Natural killer cell (primary cell): ENCODE data around the gene GTSF1L. TPM values are rescaled to one million over a fixed set of nuclear protein-coding genes. Genes with fewer than 3 reads are reported as not detected.

Source experiments
- ATAC-seq, 3 donors: fragments of 150-1000 bp in 2 of 3; fragments of 200-7000 bp in 1 of 3; cut with Tn5 transposase; 1 replicate in 1 of 3; 2 replicates in 2 of 3; pipeline ENCODE4 v1.10.0; 2021; ENCODE audit warnings: mild to moderate bottlenecking in 2 of 3, moderate library complexity in 2 of 3
- DNase-seq, 2 donors: peaks; one replicate each; pipeline versions ENCODE4 v3.0.0 to v3.0.0-alpha.2; 2013 to 2021; ENCODE audit warnings: mixed read lengths in 1 of 2
- H3K27ac ChIP-seq: one replicate; pipeline ENCODE4 v1.5.1; 2013; ENCODE audit warnings: mild to moderate bottlenecking, low read length
- H3K27me3 ChIP-seq: one replicate; pipeline ENCODE4 v1.6.1; 2013; ENCODE audit warnings: low read length; ENCODE audit not compliant: control insufficient read depth, insufficient read depth
- H3K36me3 ChIP-seq: one replicate; pipeline ENCODE4 v1.6.1; 2013; ENCODE audit warnings: low read length; ENCODE audit not compliant: control insufficient read depth, insufficient read depth
- H3K4me1 ChIP-seq: one replicate; pipeline ENCODE4 v1.6.1; 2013; ENCODE audit warnings: low read length; ENCODE audit not compliant: control insufficient read depth, insufficient read depth
- H3K4me3 ChIP-seq: one replicate; pipeline ENCODE4 v1.5.1; 2013; ENCODE audit warnings: low read length
- H3K9me3 ChIP-seq: one replicate; pipeline ENCODE4 v1.6.1; 2013; ENCODE audit warnings: low read length; ENCODE audit not compliant: control insufficient read depth, insufficient read depth
- H3K27ac Mint-ChIP-seq, 2 donors: one replicate each; pipeline ENCODE4 v1.8.0; 2022; ENCODE audit warnings: mild to moderate bottlenecking in 2 of 2, mixed read lengths in 2 of 2, moderate library complexity in 1 of 2
- H3K27me3 Mint-ChIP-seq, 2 donors: one replicate each; pipeline ENCODE4 v1.8.0; 2022; ENCODE audit warnings: low read depth in 2 of 2, mixed read lengths in 2 of 2
- H3K36me3 Mint-ChIP-seq: one replicate; pipeline ENCODE4 v1.8.0; 2022; ENCODE audit warnings: mixed read lengths
- H3K4me1 Mint-ChIP-seq, 2 donors: one replicate each; pipeline ENCODE4 v1.8.0; 2022; ENCODE audit warnings: mixed read lengths in 2 of 2
- H3K4me3 Mint-ChIP-seq: one replicate; pipeline ENCODE4 v1.8.0; 2022; ENCODE audit warnings: mild to moderate bottlenecking, moderate library complexity, mixed read lengths
- H3K9me3 Mint-ChIP-seq, 2 donors: one replicate each; pipeline ENCODE4 v1.8.0; 2022; ENCODE audit warnings: mixed read lengths in 2 of 2
- WGBS: methylation state at CpG from one replicate; pipeline ENCODE4 v1.1.7; 2013; ENCODE audit warnings: missing lambda C conversion rate; ENCODE audit not compliant: insufficient coverage; 5-methylcytosine and 5-hydroxymethylcytosine counted together
- intact Hi-C: fragments of 100-400 bp; cut with micrococcal nuclease; formaldehyde crosslinking; loops from one replicate; pipeline ENCODE4 v1.14.2; 2022
- total RNA-seq, 4 donors: library from RNA; stranded (reverse); fragments of 120-200 nt in 1 of 4; gene quantifications; one replicate each; pipeline versions ENCODE4 v1.2.3 to v1.2.4, GENCODE V29; 2013 to 2022
- TF ChIP-seq, protein P1 (sequence below): fragments of 200-600 bp; IDR thresholded peaks from one replicate; pipeline ENCODE4 v1.8.0; 2022; ENCODE audit warnings: antibody characterized with exemption

GTSF1L gene
- total RNA-seq, 3 donors from 2014 or later (not counting 1 experiment from before 2014, with no cell fraction given): not detected

DNA sequence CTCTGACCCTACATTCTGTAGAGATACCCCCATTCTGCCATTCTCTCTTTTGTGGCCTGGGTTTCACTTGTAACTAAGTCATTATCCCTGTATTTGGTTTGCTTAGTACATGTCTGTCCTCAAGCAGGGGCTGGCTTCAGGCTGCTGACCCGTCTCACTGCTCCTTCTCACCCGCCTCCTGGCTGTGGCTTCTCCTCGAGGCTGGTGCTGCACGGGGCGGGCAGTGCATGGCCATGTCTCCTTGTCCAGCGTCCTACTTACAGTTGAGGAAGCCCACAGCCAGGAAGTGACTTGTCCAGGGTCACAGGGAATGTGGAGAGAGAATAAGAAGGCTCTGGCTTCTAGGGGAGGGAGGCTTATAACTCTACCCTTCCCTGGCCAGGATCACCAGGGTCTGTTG, 11.3 kb downstream of the GTSF1L start:
- intact Hi-C loops: no loop called here
- Mint-ChIP-seq H3K4me3 (no peak overlapping the region), H3K27me3 (no peaks in the 10 kb centered on the region), H3K4me1 (no peaks in the 10 kb centered on the region), H3K36me3 (no peaks in the 10 kb centered on the region), H3K9me3 (no peaks in the 10 kb centered on the region), H3K27ac (no peak overlapping the region)
- Histone ChIP-seq H3K36me3 (no peaks in the 10 kb centered on the region), H3K4me3 (no peak overlapping the region), H3K27me3 (no peaks in the 10 kb centered on the region), H3K4me1 (no peaks in the 10 kb centered on the region), H3K27ac (no peak overlapping the region), H3K9me3 (no peaks in the 10 kb centered on the region)
- TF ChIP-seq, protein P1, sequence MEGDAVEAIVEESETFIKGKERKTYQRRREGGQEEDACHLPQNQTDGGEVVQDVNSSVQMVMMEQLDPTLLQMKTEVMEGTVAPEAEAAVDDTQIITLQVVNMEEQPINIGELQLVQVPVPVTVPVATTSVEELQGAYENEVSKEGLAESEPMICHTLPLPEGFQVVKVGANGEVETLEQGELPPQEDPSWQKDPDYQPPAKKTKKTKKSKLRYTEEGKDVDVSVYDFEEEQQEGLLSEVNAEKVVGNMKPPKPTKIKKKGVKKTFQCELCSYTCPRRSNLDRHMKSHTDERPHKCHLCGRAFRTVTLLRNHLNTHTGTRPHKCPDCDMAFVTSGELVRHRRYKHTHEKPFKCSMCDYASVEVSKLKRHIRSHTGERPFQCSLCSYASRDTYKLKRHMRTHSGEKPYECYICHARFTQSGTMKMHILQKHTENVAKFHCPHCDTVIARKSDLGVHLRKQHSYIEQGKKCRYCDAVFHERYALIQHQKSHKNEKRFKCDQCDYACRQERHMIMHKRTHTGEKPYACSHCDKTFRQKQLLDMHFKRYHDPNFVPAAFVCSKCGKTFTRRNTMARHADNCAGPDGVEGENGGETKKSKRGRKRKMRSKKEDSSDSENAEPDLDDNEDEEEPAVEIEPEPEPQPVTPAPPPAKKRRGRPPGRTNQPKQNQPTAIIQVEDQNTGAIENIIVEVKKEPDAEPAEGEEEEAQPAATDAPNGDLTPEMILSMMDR: no peak
- 91% methylated on average over 6 of the region's 6 CpGs for WGBS
- DNase-seq (no peak), ATAC-seq (no peak)

DNA sequence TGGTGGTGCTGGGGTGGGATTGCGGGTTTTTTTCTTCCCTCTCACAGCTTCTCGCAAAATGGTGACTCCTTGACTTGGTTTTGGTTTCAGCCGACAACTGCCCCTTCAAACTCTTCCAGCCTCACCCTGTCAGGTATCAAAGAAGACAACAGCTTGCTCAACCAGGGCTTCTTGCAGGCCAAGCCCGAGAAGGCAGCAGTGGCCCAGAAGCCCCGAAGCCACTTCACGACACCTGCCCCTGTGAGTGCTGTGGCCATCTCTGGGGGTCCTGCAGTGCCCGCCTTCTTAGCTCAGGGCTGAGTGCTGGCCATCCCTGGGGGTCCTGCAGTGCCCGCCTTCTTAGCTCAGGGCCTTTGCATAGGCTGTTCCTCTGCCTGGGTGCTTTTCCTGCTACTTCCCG, 11.8 kb downstream of the GTSF1L start:
- TF ChIP-seq, protein P1: no peak

DNA sequence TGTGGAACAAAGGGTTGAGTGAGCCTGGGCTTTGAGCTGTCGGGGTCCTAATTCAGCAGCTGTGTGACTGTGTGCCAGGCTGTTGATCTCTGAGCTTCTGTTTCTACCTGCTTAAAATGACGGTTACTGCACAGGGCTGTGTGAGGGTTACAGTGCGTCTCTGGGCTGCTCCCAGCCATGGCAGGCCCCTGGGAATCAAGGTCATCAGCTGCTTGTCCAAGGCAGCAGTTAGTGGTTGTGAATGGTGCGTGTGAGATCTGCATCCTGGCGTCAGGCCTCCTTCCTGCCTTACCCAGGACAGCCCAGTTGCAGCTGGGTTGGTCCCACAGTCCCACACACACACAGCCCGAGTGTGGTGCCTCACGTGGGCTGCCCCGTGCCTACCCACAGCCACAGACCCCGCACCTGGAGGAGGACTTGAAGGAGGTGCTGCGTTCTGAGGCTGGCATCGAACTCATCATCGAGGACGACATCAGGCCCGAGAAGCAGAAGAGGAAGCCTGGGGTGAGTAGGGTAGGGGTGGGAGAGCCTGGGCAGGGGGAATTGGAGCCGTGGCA, 15.6 kb downstream of the GTSF1L start:
- Mint-ChIP-seq H3K9me3 (no peaks in the 10 kb centered on the region), H3K27me3 (no peaks in the 10 kb centered on the region), H3K36me3 (no peaks in the 10 kb centered on the region), H3K4me1 (no peaks in the 10 kb centered on the region), H3K4me3 (no peak overlapping the region), H3K27ac (no peak overlapping the region)
- H3K27me3 ChIP-seq: no peaks in the 10 kb centered on the region
- H3K27ac ChIP-seq: no peak overlapping the region
- no peaks in the 10 kb centered on the region for H3K36me3 ChIP-seq
- ATAC-seq (no peak), DNase-seq (no peak)
- TF ChIP-seq, protein P1: no peak
- H3K9me3 ChIP-seq: no peaks in the 10 kb centered on the region
- 76% methylated on average over 15 of the region's 15 CpGs for WGBS
- intact Hi-C loops: no loop called here
- no peaks in the 10 kb centered on the region for H3K4me1 ChIP-seq
- no peak overlapping the region for H3K4me3 ChIP-seq

More for the DNA sequence above, 11.8 kb downstream of the GTSF1L start:
- H3K4me3 Mint-ChIP-seq: no peak overlapping the region
- no peak overlapping the region for H3K27ac Mint-ChIP-seq
- H3K9me3 Mint-ChIP-seq: no peaks in the 10 kb centered on the region
- no peaks in the 10 kb centered on the region for H3K27me3 Mint-ChIP-seq
- Histone ChIP-seq H3K4me3 (no peak overlapping the region), H3K27me3 (no peaks in the 10 kb centered on the region), H3K27ac (no peak overlapping the region), H3K36me3 (no peaks in the 10 kb centered on the region), H3K4me1 (no peaks in the 10 kb centered on the region), H3K9me3 (no peaks in the 10 kb centered on the region)
- intact Hi-C loops: no loop called here
- ATAC-seq (no peak), DNase-seq (no peak)
- no peaks in the 10 kb centered on the region for H3K4me1 Mint-ChIP-seq
- no peaks in the 10 kb centered on the region for H3K36me3 Mint-ChIP-seq
- WGBS: 99% methylated on average over 8 of the region's 9 CpGs

DNA sequence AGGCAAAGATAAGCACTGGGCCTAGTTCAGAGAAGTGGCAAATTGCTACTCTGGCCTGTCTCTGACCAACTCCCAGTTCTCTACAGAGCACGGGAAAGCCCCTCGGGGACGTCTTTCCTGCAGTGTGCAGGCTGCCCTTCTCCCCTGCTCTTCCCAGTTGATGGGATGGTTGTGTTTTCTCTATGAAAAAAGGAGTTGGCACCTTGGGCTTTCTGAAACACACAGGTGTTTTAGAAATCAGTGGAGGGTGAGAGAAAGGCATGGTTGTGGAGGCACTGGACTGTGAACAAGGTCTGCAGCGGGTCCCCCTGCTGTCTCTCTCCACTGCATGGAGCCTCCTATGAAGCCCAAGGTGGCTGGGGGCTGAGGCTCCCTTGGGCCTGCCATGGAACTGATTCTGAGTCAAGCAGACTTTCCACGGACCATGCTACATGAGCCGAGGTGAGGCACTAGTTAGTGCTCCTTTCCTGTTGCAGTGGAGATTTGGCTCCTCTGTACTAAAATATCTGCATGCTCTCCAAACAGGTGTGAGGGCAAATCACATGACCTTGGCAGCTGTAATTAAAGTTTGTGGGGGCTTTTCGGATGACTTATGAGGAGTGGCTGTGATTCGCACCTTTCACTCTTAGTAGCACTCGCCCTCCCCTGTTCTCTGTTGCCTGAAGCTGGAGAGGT, 16.3 kb downstream of the GTSF1L start:
- H3K9me3 Mint-ChIP-seq: no peaks in the 10 kb centered on the region
- Histone ChIP-seq H3K4me3 (no peak overlapping the region), H3K27ac (no peak overlapping the region), H3K9me3 (no peaks in the 10 kb centered on the region), H3K4me1 (no peaks in the 10 kb centered on the region), H3K27me3 (no peaks in the 10 kb centered on the region), H3K36me3 (no peaks in the 10 kb centered on the region)
- DNase-seq (no peak), ATAC-seq (no peak)
- H3K4me3 Mint-ChIP-seq: no peak overlapping the region
- no peaks in the 10 kb centered on the region for H3K27me3 Mint-ChIP-seq
- H3K27ac Mint-ChIP-seq: no peak overlapping the region
- intact Hi-C loops: no loop called here
- TF ChIP-seq, protein P1: no peak
- H3K4me1 Mint-ChIP-seq: no peaks in the 10 kb centered on the region
- H3K36me3 Mint-ChIP-seq: no peaks in the 10 kb centered on the region
- WGBS: 86% methylated on average over 9 of the region's 9 CpGs
